Measurements from ENCODE around the gene CRB2. TPM values are rescaled to one million over a fixed set of nuclear protein-coding genes. Genes with fewer than 3 reads are reported as not detected.

Gene CRB2
- total RNA-seq, 2 donors from 2014 or later, result under 0.01 to 1.3 TPM

DNA sequence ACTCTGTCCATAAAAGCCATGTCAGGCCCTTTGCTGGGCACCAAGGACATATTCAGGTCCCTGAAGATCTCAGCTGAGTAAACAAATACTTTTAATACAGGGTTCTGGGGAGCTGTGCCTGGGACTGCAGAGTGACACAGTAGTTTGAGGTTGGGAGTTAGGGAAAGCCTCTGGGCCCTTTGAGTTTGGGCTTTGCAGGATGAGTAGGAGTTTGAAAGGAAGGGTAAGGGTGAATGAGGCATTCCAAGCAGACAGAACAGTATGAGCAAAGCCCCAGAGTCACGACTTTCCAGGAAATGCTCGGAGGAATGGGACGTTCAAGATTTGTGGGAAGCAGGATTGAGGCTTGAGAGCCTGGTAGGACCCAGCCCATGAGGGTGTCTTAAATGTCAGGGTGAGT, 13.3 kb downstream of the CRB2 start:
- Histone ChIP-seq H3K36me3 (replicated peaks in 1 of 2; ENCODE audit: insufficient read depth in 1 of 2, low read depth in 2 of 2) (no peaks in the 10 kb centered on the region), H3K4me1 (peaks cover 12% of the 10 kb centered on the region), H3K27me3 (peaks cover 0 to 13% of the 10 kb centered on the region in 2 donors), H3K9me3 (no peaks in the 10 kb centered on the region), H3K4me3 (no peak overlapping the region), H3K27ac (no peak overlapping the region)
- 72 to 74% methylated on average over 3 of the region's 3 CpGs for WGBS, 2 donors
- ATAC-seq, result no peak
- TF ChIP-seq, protein P1, sequence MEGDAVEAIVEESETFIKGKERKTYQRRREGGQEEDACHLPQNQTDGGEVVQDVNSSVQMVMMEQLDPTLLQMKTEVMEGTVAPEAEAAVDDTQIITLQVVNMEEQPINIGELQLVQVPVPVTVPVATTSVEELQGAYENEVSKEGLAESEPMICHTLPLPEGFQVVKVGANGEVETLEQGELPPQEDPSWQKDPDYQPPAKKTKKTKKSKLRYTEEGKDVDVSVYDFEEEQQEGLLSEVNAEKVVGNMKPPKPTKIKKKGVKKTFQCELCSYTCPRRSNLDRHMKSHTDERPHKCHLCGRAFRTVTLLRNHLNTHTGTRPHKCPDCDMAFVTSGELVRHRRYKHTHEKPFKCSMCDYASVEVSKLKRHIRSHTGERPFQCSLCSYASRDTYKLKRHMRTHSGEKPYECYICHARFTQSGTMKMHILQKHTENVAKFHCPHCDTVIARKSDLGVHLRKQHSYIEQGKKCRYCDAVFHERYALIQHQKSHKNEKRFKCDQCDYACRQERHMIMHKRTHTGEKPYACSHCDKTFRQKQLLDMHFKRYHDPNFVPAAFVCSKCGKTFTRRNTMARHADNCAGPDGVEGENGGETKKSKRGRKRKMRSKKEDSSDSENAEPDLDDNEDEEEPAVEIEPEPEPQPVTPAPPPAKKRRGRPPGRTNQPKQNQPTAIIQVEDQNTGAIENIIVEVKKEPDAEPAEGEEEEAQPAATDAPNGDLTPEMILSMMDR (IDR thresholded peaks at IDR 0.05), result no peak
- TF ChIP-seq POLR2A (IDR thresholded peaks at IDR 0.05), result no peak
- intact Hi-C loops (cut with DNase I), result no loop called here
- DNase-seq, result no peak

DNA sequence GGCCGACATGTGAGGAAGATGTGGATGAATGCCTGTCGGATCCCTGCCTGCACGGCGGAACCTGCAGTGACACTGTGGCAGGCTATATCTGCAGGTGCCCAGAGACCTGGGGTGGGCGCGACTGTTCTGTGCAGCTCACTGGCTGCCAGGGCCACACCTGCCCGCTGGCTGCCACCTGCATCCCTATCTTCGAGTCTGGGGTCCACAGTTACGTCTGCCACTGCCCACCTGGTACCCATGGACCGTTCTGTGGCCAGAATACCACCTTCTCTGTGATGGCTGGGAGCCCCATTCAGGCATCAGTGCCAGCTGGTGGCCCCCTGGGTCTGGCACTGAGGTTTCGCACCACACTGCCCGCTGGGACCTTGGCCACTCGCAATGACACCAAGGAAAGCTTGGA, 14.1 kb downstream of the CRB2 start:
- ATAC-seq (no peak), DNase-seq (no peak)
- TF ChIP-seq, protein P1 (IDR thresholded peaks at IDR 0.05), result no peak
- no peak for TF ChIP-seq POLR2A (IDR thresholded peaks at IDR 0.05)
- no peaks in the 10 kb centered on the region for H3K9me3 ChIP-seq
- H3K4me1 ChIP-seq, result peaks cover 12% of the 10 kb centered on the region
- WGBS, 2 donors, result 76 to 88% methylated on average over 9 to 13 of the region's 13 CpGs
- H3K27me3 ChIP-seq, result peaks cover 0 to 13% of the 10 kb centered on the region in 2 donors
- no peak overlapping the region for H3K4me3 ChIP-seq
- no peak overlapping the region for H3K27ac ChIP-seq
- H3K36me3 ChIP-seq (replicated peaks in 1 of 2; ENCODE audit: insufficient read depth in 1 of 2, low read depth in 2 of 2), result no peaks in the 10 kb centered on the region
- intact Hi-C loops (cut with DNase I), result no loop called here

DNA sequence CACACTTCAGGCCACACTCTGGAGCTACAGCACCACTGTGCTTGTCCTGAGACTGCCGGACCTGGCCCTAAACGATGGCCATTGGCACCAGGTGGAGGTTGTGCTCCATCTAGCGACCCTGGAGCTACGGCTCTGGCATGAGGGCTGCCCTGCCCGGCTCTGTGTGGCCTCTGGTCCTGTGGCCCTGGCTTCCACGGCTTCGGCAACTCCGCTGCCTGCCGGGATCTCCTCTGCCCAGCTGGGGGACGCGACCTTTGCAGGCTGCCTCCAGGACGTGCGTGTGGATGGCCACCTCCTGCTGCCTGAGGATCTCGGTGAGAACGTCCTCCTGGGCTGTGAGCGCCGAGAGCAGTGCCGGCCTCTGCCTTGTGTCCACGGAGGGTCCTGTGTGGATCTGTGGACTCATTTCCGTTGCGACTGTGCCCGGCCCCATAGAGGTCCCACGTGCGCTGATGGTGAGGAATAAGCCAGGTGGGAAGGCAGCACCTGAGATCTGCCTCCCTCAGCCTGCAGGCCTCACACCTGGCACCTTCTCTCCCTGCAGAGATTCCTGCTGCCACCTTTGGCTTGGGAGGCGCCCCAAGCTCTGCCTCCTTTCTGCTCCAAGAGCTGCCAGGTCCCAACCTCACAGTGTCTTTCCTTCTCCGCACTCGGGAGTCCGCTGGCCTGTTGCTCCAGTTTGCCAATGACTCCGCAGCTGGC, 14.7 kb downstream of the CRB2 start:
- Histone ChIP-seq H3K27me3 (peaks cover 0 to 18% of the 10 kb centered on the region in 2 donors), H3K4me1 (peaks cover 15% of the 10 kb centered on the region), H3K9me3 (no peaks in the 10 kb centered on the region), H3K36me3 (replicated peaks in 1 of 2; ENCODE audit: insufficient read depth in 1 of 2, low read depth in 2 of 2) (no peaks in the 10 kb centered on the region), H3K27ac (no peak overlapping the region), H3K4me3 (no peak overlapping the region)
- WGBS, 2 donors, result 53 to 63% methylated on average over 2 to 29 of the region's 29 CpGs
- no peak for ATAC-seq
- DNase-seq, result no peak
- intact Hi-C loops (cut with DNase I), result no loop called here
- TF ChIP-seq, protein P1 (IDR thresholded peaks at IDR 0.05), result no peak
- TF ChIP-seq POLR2A (IDR thresholded peaks at IDR 0.05), result no peak

DNA sequence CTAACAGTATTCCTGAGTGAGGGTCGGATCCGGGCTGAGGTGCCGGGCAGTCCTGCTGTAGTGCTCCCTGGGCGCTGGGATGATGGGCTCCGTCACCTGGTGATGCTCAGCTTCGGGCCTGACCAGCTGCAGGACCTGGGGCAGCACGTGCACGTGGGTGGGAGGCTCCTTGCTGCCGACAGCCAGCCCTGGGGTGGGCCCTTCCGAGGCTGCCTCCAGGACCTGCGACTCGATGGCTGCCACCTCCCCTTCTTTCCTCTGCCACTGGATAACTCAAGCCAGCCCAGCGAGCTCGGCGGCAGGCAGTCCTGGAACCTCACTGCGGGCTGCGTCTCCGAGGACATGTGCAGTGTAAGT, 15.2 kb downstream of the CRB2 start:
- intact Hi-C loops (cut with DNase I), result no loop called here
- ATAC-seq (no peak), DNase-seq (no peak)
- no peak for TF ChIP-seq POLR2A (IDR thresholded peaks at IDR 0.05)
- TF ChIP-seq, protein P1 (IDR thresholded peaks at IDR 0.05), result no peak
- no peak overlapping the region for H3K4me3 ChIP-seq
- 38 to 76% methylated on average over 2 to 18 of the region's 18 CpGs for WGBS, 2 donors
- H3K4me1 ChIP-seq, result peaks cover 20% of the 10 kb centered on the region
- H3K27me3 ChIP-seq, result peaks cover 0 to 18% of the 10 kb centered on the region in 2 donors
- H3K36me3 ChIP-seq (replicated peaks in 1 of 2; ENCODE audit: insufficient read depth in 1 of 2, low read depth in 2 of 2), result no peaks in the 10 kb centered on the region
- H3K9me3 ChIP-seq, result no peaks in the 10 kb centered on the region
- no peak overlapping the region for H3K27ac ChIP-seq

Measured in body of pancreas (tissue), 4 donors.